Mesendoderm (in vitro differentiated cells): ENCODE measurements around the gene RBP3.

Source experiments
- DNase-seq: peaks from one replicate; pipeline ENCODE4 v3.0.0; 2013
- H2AK5ac ChIP-seq: 2 replicates; pipeline ENCODE4 v1.6.1; 2013; ENCODE audit warnings: low read length, inconsistent platforms
- H2BK120ac ChIP-seq: 2 replicates; pipeline ENCODE4 v1.6.1; 2013; ENCODE audit warnings: low read depth, mild to moderate bottlenecking, low read length, moderate library complexity, mixed read lengths
- H2BK15ac ChIP-seq: replicated peaks from 2 replicates; pipeline ENCODE4 v1.6.1; 2013; ENCODE audit warnings: low read depth, mild to moderate bottlenecking, moderate library complexity
- H2BK5ac ChIP-seq: 2 replicates; pipeline ENCODE4 v1.6.1; 2013; ENCODE audit warnings: low read length, inconsistent platforms
- H3K18ac ChIP-seq: 2 replicates; pipeline ENCODE4 v1.6.1; 2013; ENCODE audit warnings: mild to moderate bottlenecking, low read length, mixed read lengths
- H3K23ac ChIP-seq: one replicate; pipeline ENCODE4 v1.6.1; 2013; ENCODE audit warnings: low read length
- H3K27ac ChIP-seq: 2 replicates; pipeline ENCODE4 v1.5.1; 2013; ENCODE audit warnings: low read depth, mild to moderate bottlenecking, inconsistent platforms, low read length, moderate library complexity
- H3K27me3 ChIP-seq: 2 replicates; pipeline ENCODE4 v1.6.1; 2013; ENCODE audit warnings: low read length, control low read depth, mild to moderate bottlenecking, inconsistent platforms; ENCODE audit not compliant: insufficient read depth, poor library complexity
- H3K36me3 ChIP-seq: 2 replicates; pipeline ENCODE4 v1.6.1; 2013; ENCODE audit warnings: low read length, inconsistent platforms; ENCODE audit not compliant: control insufficient read depth, insufficient read depth
- H3K4ac ChIP-seq: one replicate; pipeline ENCODE4 v1.6.1; 2013; ENCODE audit warnings: low read depth, mild to moderate bottlenecking, low read length, moderate library complexity
- H3K4me1 ChIP-seq: 2 replicates; pipeline ENCODE4 v1.6.1; 2013; ENCODE audit warnings: low read depth, low read length, inconsistent platforms; ENCODE audit not compliant: control insufficient read depth
- H3K4me2 ChIP-seq: 2 replicates; pipeline ENCODE4 v1.6.1; 2013; ENCODE audit warnings: low read length
- H3K4me3 ChIP-seq: 2 replicates; pipeline ENCODE4 v1.5.1; 2013; ENCODE audit warnings: mild to moderate bottlenecking, low read length
- H3K56ac ChIP-seq: one replicate; pipeline ENCODE4 v1.6.1; 2013; ENCODE audit warnings: low read length
- H3K79me1 ChIP-seq: 2 replicates; pipeline ENCODE4 v1.6.1; 2013; ENCODE audit warnings: low read length, inconsistent platforms
- H3K79me2 ChIP-seq: 2 replicates; pipeline ENCODE4 v1.6.1; 2013; ENCODE audit warnings: mild to moderate bottlenecking, low read length; ENCODE audit not compliant: control insufficient read depth, insufficient read depth
- H3K9ac ChIP-seq: 2 replicates; pipeline ENCODE4 v1.6.1; 2013; ENCODE audit warnings: low read length, inconsistent platforms
- H4K5ac ChIP-seq: one replicate; pipeline ENCODE4 v1.6.1; 2013; ENCODE audit warnings: low read length
- H4K8ac ChIP-seq: one replicate; pipeline ENCODE4 v1.6.1; 2013; ENCODE audit warnings: low read depth, mild to moderate bottlenecking, control low read depth, low read length, moderate library complexity
- WGBS: extraction: QIAGEN DNeasy Blood & Tissue Kit; methylation state at CpG from one replicate; pipeline ENCODE4 v1.1.7; 2013; ENCODE audit warnings: low lambda C conversion rate, missing lambda C conversion rate; ENCODE audit not compliant: insufficient coverage; ENCODE audit errors: extremely low coverage; 5-methylcytosine and 5-hydroxymethylcytosine counted together

Gene RBP3

DNA sequence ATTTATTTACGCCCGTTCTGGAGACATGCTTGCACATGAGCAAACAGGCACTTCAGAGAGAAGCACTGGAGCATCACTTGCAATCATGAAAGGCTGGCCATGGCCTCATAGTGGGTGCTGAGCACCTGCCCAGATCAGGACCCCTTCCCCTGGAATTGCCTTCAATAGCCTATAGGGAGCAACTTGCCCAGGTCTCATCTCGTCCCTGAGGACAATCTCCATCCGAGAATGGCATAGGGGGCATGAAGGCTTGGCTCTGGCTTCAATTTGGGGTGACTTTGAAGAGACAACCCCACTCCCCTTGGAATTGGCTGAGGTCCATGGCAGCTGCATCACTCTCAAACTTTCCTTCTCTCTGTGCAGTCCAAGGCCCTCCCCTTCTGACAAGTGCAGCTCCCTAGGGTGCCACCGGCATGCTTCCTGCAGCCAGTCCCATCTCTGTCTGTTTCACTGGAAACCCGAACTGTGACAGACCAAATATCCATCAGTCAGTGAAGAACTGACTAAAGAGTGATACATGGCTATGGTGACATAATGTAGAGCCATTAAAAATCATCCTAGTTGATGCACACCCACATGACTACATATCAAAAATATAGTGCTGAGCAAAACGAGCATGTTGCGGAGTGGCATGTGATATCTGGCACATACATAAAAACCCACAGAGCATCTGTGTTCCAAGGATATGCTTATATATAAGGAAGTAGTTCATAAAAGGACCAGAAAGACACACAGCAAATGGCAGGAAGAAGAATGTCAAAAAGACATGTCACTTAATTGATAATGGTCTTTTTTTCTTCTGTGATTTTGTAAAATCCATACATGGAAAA, 13.5 kb upstream of the RBP3 start:
- Histone ChIP-seq H2BK120ac (no peak overlapping the region), H3K56ac (no peak overlapping the region), H2BK15ac (no peak overlapping the region), H3K79me2 (no peaks in the 10 kb centered on the region), H3K4me3 (no peak overlapping the region), H4K5ac (no peak overlapping the region), H3K27ac (no peak overlapping the region), H2AK5ac (no peak overlapping the region), H3K79me1 (no peaks in the 10 kb centered on the region), H3K36me3 (no peaks in the 10 kb centered on the region), H3K4me1 (no peaks in the 10 kb centered on the region), H3K23ac (no peak overlapping the region), H4K8ac (no peak overlapping the region), H3K9ac (no peak overlapping the region), H2BK5ac (no peak overlapping the region), H3K4me2 (no peak overlapping the region), H3K27me3 (no peaks in the 10 kb centered on the region), H3K18ac (no peak overlapping the region), H3K4ac (no peak overlapping the region)
- WGBS = no CpG with 5 or more reads among the region's 8 CpGs
- no peak for DNase-seq

GRCh38 chr10:47335906-47336305, 12.3 kb upstream of the RBP3 start:
- no peak overlapping the region for H3K4me3 ChIP-seq
- H3K79me2 ChIP-seq = no peaks in the 10 kb centered on the region
- no peak overlapping the region for H3K27ac ChIP-seq
- H3K4me2 ChIP-seq = no peak overlapping the region
- no peak for DNase-seq
- no peak overlapping the region for H4K5ac ChIP-seq
- WGBS = no CpG with 5 or more reads among the region's 5 CpGs
- H2BK120ac ChIP-seq = no peak overlapping the region
- no peak overlapping the region for H3K18ac ChIP-seq
- no peaks in the 10 kb centered on the region for H3K36me3 ChIP-seq
- H2BK5ac ChIP-seq = no peak overlapping the region
- no peak overlapping the region for H3K4ac ChIP-seq
- no peak overlapping the region for H4K8ac ChIP-seq
- no peak overlapping the region for H3K23ac ChIP-seq
- H2BK15ac ChIP-seq = no peak overlapping the region
- no peaks in the 10 kb centered on the region for H3K79me1 ChIP-seq
- H3K9ac ChIP-seq = no peak overlapping the region
- H3K56ac ChIP-seq = no peak overlapping the region
- H3K4me1 ChIP-seq = no peaks in the 10 kb centered on the region
- no peak overlapping the region for H2AK5ac ChIP-seq
- no peaks in the 10 kb centered on the region for H3K27me3 ChIP-seq

DNA sequence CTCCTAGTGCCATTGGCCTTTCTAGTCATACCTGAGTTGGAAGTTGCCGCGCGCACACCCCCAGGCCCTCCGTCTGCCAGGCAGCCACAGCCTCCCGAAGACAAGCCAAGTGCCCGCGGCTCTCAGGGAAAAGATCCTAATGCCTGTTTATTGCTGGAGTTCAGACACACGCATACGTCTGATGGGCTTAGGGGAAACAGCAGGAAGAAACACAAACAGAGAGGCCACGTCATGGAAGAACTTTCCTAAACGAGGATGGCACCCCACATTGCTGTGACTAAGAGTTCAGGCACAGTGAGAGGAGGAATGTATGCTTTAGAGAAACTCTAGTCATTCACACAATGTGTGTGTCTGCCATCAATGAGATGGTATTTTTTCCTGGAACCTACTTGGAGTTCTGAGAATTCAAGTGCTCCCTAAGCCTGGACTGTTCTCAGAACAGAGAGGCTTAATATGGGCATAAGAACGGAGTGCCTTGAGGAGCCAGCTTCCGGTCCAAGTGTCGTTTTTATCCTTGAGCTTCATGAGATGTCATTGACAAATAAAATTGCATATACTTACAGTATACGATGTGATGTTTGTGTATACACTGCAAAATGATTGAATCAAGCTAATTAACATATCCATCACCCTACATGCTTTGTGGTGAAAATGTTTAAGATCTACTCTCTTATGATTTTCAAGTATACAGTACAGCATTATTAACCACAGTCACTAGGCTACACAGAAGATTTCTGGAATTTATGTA, 11.6 kb upstream of the RBP3 start:
- Histone ChIP-seq H3K56ac (no peak overlapping the region), H3K79me1 (no peaks in the 10 kb centered on the region), H3K27ac (no peak overlapping the region), H2BK120ac (no peak overlapping the region), H3K4me3 (no peak overlapping the region), H4K8ac (no peak overlapping the region), H3K36me3 (no peaks in the 10 kb centered on the region), H3K9ac (no peak overlapping the region), H2AK5ac (no peak overlapping the region), H3K79me2 (no peaks in the 10 kb centered on the region), H3K18ac (no peak overlapping the region), H2BK5ac (no peak overlapping the region), H3K4me1 (no peaks in the 10 kb centered on the region), H2BK15ac (no peak overlapping the region), H3K4me2 (no peak overlapping the region), H3K23ac (no peak overlapping the region), H3K27me3 (no peaks in the 10 kb centered on the region), H3K4ac (no peak overlapping the region), H4K5ac (no peak overlapping the region)
- DNase-seq = no peak
- WGBS = no CpG with 5 or more reads among the region's 15 CpGs

- Histone ChIP-seq H3K56ac (no peak overlapping the region), H3K4me3 (no peak overlapping the region), H2BK15ac (no peak overlapping the region), H3K27me3 (no peaks in the 10 kb centered on the region), H3K79me1 (no peaks in the 10 kb centered on the region), H3K36me3 (no peaks in the 10 kb centered on the region), H2BK120ac (no peak overlapping the region), H3K4me1 (no peaks in the 10 kb centered on the region), H2BK5ac (no peak overlapping the region), H4K8ac (no peak overlapping the region), H3K9ac (no peak overlapping the region), H4K5ac (no peak overlapping the region), H2AK5ac (no peak overlapping the region), H3K79me2 (no peaks in the 10 kb centered on the region), H3K27ac (no peak overlapping the region), H3K23ac (no peak overlapping the region), H3K4me2 (no peak overlapping the region), H3K4ac (no peak overlapping the region), H3K18ac (no peak overlapping the region)
- no CpG with 5 or more reads among the region's 4 CpGs for WGBS
- DNase-seq = no peak
Measured at GRCh38 chr10:47337310-47337709, 10.9 kb upstream of the RBP3 start.

DNA sequence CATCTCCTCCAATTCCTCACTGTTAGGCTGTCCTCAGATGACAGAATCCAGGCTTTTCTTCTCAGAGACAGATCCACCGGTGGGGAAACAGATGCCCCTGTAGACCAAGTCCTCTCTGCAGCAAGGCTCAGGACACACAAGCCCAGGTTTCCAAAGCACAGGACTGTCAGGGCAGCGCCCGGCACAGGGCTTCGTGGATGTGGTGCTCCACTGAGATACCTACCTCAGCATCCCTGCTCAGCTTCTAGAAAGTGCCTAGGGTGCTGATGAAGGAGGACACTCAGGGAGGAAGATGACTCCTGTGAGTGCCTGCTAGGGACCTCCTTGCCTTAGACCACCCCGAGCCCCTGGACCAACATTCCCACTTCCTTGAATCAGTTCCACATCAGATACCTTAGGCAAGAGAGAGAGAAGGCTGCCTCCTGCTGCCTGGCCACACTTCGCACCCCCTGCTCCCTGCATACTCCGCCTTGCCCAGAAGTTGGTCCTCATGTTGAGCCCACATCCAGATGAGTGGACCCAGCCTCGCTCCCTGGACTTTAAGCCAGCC, 8.9 kb upstream of the RBP3 start:
- H3K18ac ChIP-seq = no peak overlapping the region
- no peaks in the 10 kb centered on the region for H3K27me3 ChIP-seq
- no peak overlapping the region for H2AK5ac ChIP-seq
- no CpG with 5 or more reads among the region's 8 CpGs for WGBS
- no peaks in the 10 kb centered on the region for H3K4me1 ChIP-seq
- no peak overlapping the region for H2BK15ac ChIP-seq
- no peak overlapping the region for H2BK5ac ChIP-seq
- no peak overlapping the region for H3K23ac ChIP-seq
- DNase-seq = no peak
- no peaks in the 10 kb centered on the region for H3K79me2 ChIP-seq
- no peak overlapping the region for H3K56ac ChIP-seq
- no peak overlapping the region for H3K4ac ChIP-seq
- no peak overlapping the region for H3K4me2 ChIP-seq
- H4K5ac ChIP-seq = no peak overlapping the region
- H3K36me3 ChIP-seq = no peaks in the 10 kb centered on the region
- H3K27ac ChIP-seq = no peak overlapping the region
- H3K4me3 ChIP-seq = no peak overlapping the region
- no peak overlapping the region for H4K8ac ChIP-seq
- H3K9ac ChIP-seq = no peak overlapping the region
- no peaks in the 10 kb centered on the region for H3K79me1 ChIP-seq
- H2BK120ac ChIP-seq = no peak overlapping the region
